Measurements from ENCODE around the gene SOCS1. TPM values are rescaled to one million over a fixed set of nuclear protein-coding genes. Genes with fewer than 3 reads are reported as not detected.

The SOCS1 gene
- total RNA-seq, 2 donors from 2014 or later = 2.6 to 8.2 TPM

- no peaks in the 10 kb centered on the region for H3K36me3 ChIP-seq
- no peak for DNase-seq (ENCODE audit: low spot score)
- TF ChIP-seq POLR2A (IDR thresholded peaks at IDR 0.05) (no peak), POLR2AphosphoS5 (IDR thresholded peaks at IDR 0.05) (no peak), CTCF (IDR thresholded peaks at IDR 0.05) (no peak)
- intact Hi-C loops (cut with DNase I) = no loop called here
- no peak within 1 kb of the TSS for H3K4me3 ChIP-seq
- 86% methylated on average over 25 of the region's 25 CpGs for WGBS
- H3K27me3 ChIP-seq (replicated peaks; ENCODE audit: insufficient read depth) = no peaks in the 10 kb centered on the region
- no peaks in the 10 kb centered on the region for H3K9me3 ChIP-seq
- no peak within 1 kb of the TSS for H3K27ac ChIP-seq
- H3K4me1 ChIP-seq (replicated peaks) = no peaks in the 10 kb centered on the region
These were observed 24.9 kb upstream of the SOCS1 start, which contains the start of gene PRM1 for GRCh38 chr16:11280616-11281522. TSS of gene PRM1 (minus strand) at chr16:11281330. CDS start at chr16:11281238, 92 bp downstream.

GRCh38 chr16:11278681-11279628, 23.0 kb upstream of the SOCS1 start:
- no peak for TF ChIP-seq POLR2A (IDR thresholded peaks at IDR 0.05)
- TF ChIP-seq POLR2AphosphoS5 (IDR thresholded peaks at IDR 0.05) = no peak
- no peak for TF ChIP-seq CTCF (IDR thresholded peaks at IDR 0.05)
- intact Hi-C loops (cut with DNase I) = no loop called here
- Histone ChIP-seq H3K27me3 (replicated peaks; ENCODE audit: insufficient read depth) (no peaks in the 10 kb centered on the region), H3K4me3 (no peak overlapping the region), H3K4me1 (replicated peaks) (no peaks in the 10 kb centered on the region), H3K36me3 (no peaks in the 10 kb centered on the region), H3K27ac (no peak overlapping the region), H3K9me3 (no peaks in the 10 kb centered on the region)
- WGBS = 87% methylated on average over 7 of the region's 7 CpGs
- no peak for DNase-seq (ENCODE audit: low spot score)

- no peaks in the 10 kb centered on the region for H3K4me1 ChIP-seq (replicated peaks)
- H3K4me3 ChIP-seq = no peak overlapping the region
- H3K27me3 ChIP-seq (replicated peaks; ENCODE audit: insufficient read depth) = no peaks in the 10 kb centered on the region
- TF ChIP-seq CTCF (IDR thresholded peaks at IDR 0.05) (no peak), POLR2A (IDR thresholded peaks at IDR 0.05) (no peak), POLR2AphosphoS5 (IDR thresholded peaks at IDR 0.05) (no peak)
- no peaks in the 10 kb centered on the region for H3K9me3 ChIP-seq
- intact Hi-C loops (cut with DNase I) = no loop called here
- H3K36me3 ChIP-seq = no peaks in the 10 kb centered on the region
- DNase-seq (ENCODE audit: low spot score) = no peak
- 90% methylated on average over 12 of the region's 12 CpGs for WGBS
- H3K27ac ChIP-seq = no peak overlapping the region
These were observed 21.8 kb upstream of the SOCS1 start for GRCh38 chr16:11277607-11278337.

GRCh38 chr16:11276896-11277593, 21.0 kb upstream of the SOCS1 start:
- no peak for DNase-seq (ENCODE audit: low spot score)
- WGBS = 85% methylated on average over 11 of the region's 11 CpGs
- no peaks in the 10 kb centered on the region for H3K9me3 ChIP-seq
- no peak overlapping the region for H3K27ac ChIP-seq
- H3K4me3 ChIP-seq = no peak overlapping the region
- H3K27me3 ChIP-seq (replicated peaks; ENCODE audit: insufficient read depth) = no peaks in the 10 kb centered on the region
- H3K36me3 ChIP-seq = no peaks in the 10 kb centered on the region
- TF ChIP-seq POLR2A (IDR thresholded peaks at IDR 0.05) = no peak
- TF ChIP-seq POLR2AphosphoS5 (IDR thresholded peaks at IDR 0.05) = no peak
- TF ChIP-seq CTCF (IDR thresholded peaks at IDR 0.05) = no peak
- intact Hi-C loops (cut with DNase I) = no loop called here
- no peaks in the 10 kb centered on the region for H3K4me1 ChIP-seq (replicated peaks)
